Loucy (cell line): ENCODE results near the gene ORC2.

Experiments
- H2AFZ ChIP-seq: fragments of 200-600 bp; sonication (generic); 2 replicates; pipeline ENCODE4 v1.6.0; 2016; ENCODE audit warnings: antibody characterized with exemption, mild to moderate bottlenecking, low read length, moderate library complexity
- H3F3A ChIP-seq: fragments of 200-600 bp; 2 replicates; pipeline ENCODE4 v1.6.0; 2016; ENCODE audit warnings: antibody characterized with exemption, low read depth, mild to moderate bottlenecking
- H3K27me3 ChIP-seq: fragments of 200-600 bp; sonication (generic); 2 replicates; pipeline ENCODE4 v1.6.1; 2014; ENCODE audit warnings: low read length, mild to moderate bottlenecking; ENCODE audit not compliant: insufficient read depth, poor library complexity, severe bottlenecking
- H3K36me3 ChIP-seq: fragments of 200-600 bp; sonication (generic); 2 replicates; pipeline ENCODE4 v1.6.1; 2016; ENCODE audit warnings: low read length; ENCODE audit not compliant: insufficient read depth
- H3K4me1 ChIP-seq: fragments of 200-600 bp; sonication (generic); 2 replicates; pipeline ENCODE4 v1.5.1; 2014; ENCODE audit warnings: low read length, mild to moderate bottlenecking; ENCODE audit not compliant: insufficient read depth, poor library complexity, severe bottlenecking
- H3K4me2 ChIP-seq: fragments of 200-600 bp; sonication (generic); 2 replicates; pipeline ENCODE4 v1.6.0; 2014; ENCODE audit warnings: antibody characterized with exemption, low read length, low read depth, mild to moderate bottlenecking; ENCODE audit not compliant: poor library complexity, severe bottlenecking
- H3K4me3 ChIP-seq: fragments of 200-600 bp; sonication (generic); 2 replicates; pipeline ENCODE4 v1.5.1; 2014; ENCODE audit warnings: low read length, mild to moderate bottlenecking, mixed read lengths; ENCODE audit not compliant: poor library complexity, severe bottlenecking
- H3K79me2 ChIP-seq: fragments of 200-600 bp; sonication (generic); 2 replicates; pipeline ENCODE4 v1.6.1; 2014; ENCODE audit warnings: low read length; ENCODE audit not compliant: insufficient read depth
- H3K9ac ChIP-seq: fragments of 200-600 bp; sonication (generic); 2 replicates; pipeline ENCODE4 v1.6.0; 2014; ENCODE audit warnings: mild to moderate bottlenecking, low read depth, low read length, moderate library complexity; ENCODE audit not compliant: poor library complexity, severe bottlenecking
- H3K9me2 ChIP-seq: fragments of 200-600 bp; sonication (generic); replicated peaks from 2 replicates; pipeline ENCODE4 v1.6.1; 2016; ENCODE audit warnings: low read depth, low read length, mixed read lengths
- H3K9me3 ChIP-seq: fragments of 200-600 bp; sonication (generic); 2 replicates; pipeline ENCODE4 v1.6.1; 2014; ENCODE audit warnings: mild to moderate bottlenecking, antibody characterized with exemption, low read length, low read depth; ENCODE audit not compliant: insufficient read depth
- H4K20me1 ChIP-seq: fragments of 200-600 bp; sonication (generic); 2 replicates; pipeline ENCODE4 v1.6.0; 2014; ENCODE audit warnings: antibody characterized with exemption, low read length, mild to moderate bottlenecking; ENCODE audit not compliant: insufficient read depth, poor library complexity, severe bottlenecking
- EZH2phosphoT487 ChIP-seq: fragments of 200-600 bp; IDR thresholded peaks from 2 replicates; pipeline ENCODE4 v1.6.1; 2018; ENCODE audit warnings: antibody characterized with exemption, mild to moderate bottlenecking, moderate library complexity, borderline replicate concordance
- TF ChIP-seq, protein P1 (sequence below): fragments of 200-600 bp; sonication (generic); conservative IDR thresholded peaks from 2 replicates; pipeline ENCODE4 v1.5.1; 2014; ENCODE audit warnings: mild to moderate bottlenecking, antibody characterized with exemption, low read length

ORC2 gene

GRCh38 chr2:200863782-200864175 lies 99.7 kb downstream of the ORC2 start:
- Histone ChIP-seq H3F3A (no peaks in the 10 kb centered on the region), H3K79me2 (peaks cover 57% of the 10 kb centered on the region), H3K4me1 (peaks cover 29% of the 10 kb centered on the region), H3K9ac (peak overlapping the region; percentile 95), H3K36me3 (peaks cover 32% of the 10 kb centered on the region), H3K9me3 (no peaks in the 10 kb centered on the region), H3K27me3 (peaks cover 12% of the 10 kb centered on the region), H3K4me2 (peak overlapping the region; percentile 93), H3K4me3 (peak overlapping the region; percentile 97), H3K9me2 (no peaks in the 10 kb centered on the region), H2AFZ (peak overlapping the region; percentile 94), H4K20me1 (peaks cover 50% of the 10 kb centered on the region)
- TF ChIP-seq, protein P1, sequence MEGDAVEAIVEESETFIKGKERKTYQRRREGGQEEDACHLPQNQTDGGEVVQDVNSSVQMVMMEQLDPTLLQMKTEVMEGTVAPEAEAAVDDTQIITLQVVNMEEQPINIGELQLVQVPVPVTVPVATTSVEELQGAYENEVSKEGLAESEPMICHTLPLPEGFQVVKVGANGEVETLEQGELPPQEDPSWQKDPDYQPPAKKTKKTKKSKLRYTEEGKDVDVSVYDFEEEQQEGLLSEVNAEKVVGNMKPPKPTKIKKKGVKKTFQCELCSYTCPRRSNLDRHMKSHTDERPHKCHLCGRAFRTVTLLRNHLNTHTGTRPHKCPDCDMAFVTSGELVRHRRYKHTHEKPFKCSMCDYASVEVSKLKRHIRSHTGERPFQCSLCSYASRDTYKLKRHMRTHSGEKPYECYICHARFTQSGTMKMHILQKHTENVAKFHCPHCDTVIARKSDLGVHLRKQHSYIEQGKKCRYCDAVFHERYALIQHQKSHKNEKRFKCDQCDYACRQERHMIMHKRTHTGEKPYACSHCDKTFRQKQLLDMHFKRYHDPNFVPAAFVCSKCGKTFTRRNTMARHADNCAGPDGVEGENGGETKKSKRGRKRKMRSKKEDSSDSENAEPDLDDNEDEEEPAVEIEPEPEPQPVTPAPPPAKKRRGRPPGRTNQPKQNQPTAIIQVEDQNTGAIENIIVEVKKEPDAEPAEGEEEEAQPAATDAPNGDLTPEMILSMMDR = no peak
- no peak for TF ChIP-seq EZH2phosphoT487

- H3K4me3 ChIP-seq = peak overlapping the region; percentile 97
- TF ChIP-seq, protein P1 = no peak
- no peak for TF ChIP-seq EZH2phosphoT487
- no peaks in the 10 kb centered on the region for H3K9me3 ChIP-seq
- peaks cover 69% of the 10 kb centered on the region for H3K79me2 ChIP-seq
- peaks cover 42% of the 10 kb centered on the region for H3K4me1 ChIP-seq
- peaks cover 44% of the 10 kb centered on the region for H3K36me3 ChIP-seq
- peak overlapping the region; percentile 93 for H3K4me2 ChIP-seq
- no peak overlapping the region for H2AFZ ChIP-seq
- H3K27me3 ChIP-seq = peaks cover 12% of the 10 kb centered on the region
- H3F3A ChIP-seq = no peaks in the 10 kb centered on the region
- H4K20me1 ChIP-seq = peaks cover 62% of the 10 kb centered on the region
- H3K9ac ChIP-seq = peak overlapping the region; percentile 95
- no peaks in the 10 kb centered on the region for H3K9me2 ChIP-seq
Observed at GRCh38 chr2:200862532-200863000, 100.9 kb downstream of the ORC2 start.

DNA sequence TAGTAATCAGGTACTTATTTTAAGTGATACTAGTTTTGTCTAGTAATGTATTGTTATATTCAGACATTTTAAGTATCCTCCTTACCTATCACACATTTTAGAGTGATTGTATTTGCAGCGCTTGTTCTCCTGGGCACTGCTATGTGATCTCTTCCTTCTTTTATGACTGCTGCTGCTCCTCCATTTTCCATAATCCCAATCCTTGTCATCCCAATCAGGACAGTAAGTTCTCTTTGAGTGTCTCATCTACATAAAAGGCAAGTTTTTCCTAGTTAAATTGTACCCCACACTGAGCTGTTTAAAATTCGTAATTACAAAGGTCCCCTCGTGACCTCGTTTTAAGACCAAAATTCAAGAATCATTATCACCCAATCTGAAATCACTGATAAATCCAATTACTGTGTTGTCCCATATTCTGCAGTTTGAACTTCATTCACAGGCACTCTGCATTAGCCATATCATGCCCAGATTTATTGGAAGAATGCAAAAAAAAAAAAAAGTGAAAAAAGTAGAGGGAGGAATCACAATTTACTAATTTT lies 101.8 kb downstream of the ORC2 start:
- H3K4me2 ChIP-seq = peak overlapping the region; percentile 93
- H2AFZ ChIP-seq = no peak overlapping the region
- H3K79me2 ChIP-seq = peaks cover 78% of the 10 kb centered on the region
- TF ChIP-seq, protein P1 = no peak
- TF ChIP-seq EZH2phosphoT487 = no peak
- H3K36me3 ChIP-seq = peaks cover 53% of the 10 kb centered on the region
- peak overlapping the region; percentile 97 for H3K4me3 ChIP-seq
- peaks cover 12% of the 10 kb centered on the region for H3K27me3 ChIP-seq
- H4K20me1 ChIP-seq = peaks cover 71% of the 10 kb centered on the region
- peak overlapping the region; percentile 95 for H3K9ac ChIP-seq
- no peaks in the 10 kb centered on the region for H3F3A ChIP-seq
- no peaks in the 10 kb centered on the region for H3K9me2 ChIP-seq
- H3K4me1 ChIP-seq = peaks cover 47% of the 10 kb centered on the region
- H3K9me3 ChIP-seq = no peaks in the 10 kb centered on the region
